Raji (cell line): ENCODE results near the gene KCNT1.

Experiments
- POLR2A ChIP-seq: IDR thresholded peaks from 2 replicates; pipeline ENCODE4 v1.6.1; 2011; ENCODE audit warnings: low read depth, low read length, control low read depth; ENCODE audit not compliant: insufficient read depth

Gene KCNT1

DNA sequence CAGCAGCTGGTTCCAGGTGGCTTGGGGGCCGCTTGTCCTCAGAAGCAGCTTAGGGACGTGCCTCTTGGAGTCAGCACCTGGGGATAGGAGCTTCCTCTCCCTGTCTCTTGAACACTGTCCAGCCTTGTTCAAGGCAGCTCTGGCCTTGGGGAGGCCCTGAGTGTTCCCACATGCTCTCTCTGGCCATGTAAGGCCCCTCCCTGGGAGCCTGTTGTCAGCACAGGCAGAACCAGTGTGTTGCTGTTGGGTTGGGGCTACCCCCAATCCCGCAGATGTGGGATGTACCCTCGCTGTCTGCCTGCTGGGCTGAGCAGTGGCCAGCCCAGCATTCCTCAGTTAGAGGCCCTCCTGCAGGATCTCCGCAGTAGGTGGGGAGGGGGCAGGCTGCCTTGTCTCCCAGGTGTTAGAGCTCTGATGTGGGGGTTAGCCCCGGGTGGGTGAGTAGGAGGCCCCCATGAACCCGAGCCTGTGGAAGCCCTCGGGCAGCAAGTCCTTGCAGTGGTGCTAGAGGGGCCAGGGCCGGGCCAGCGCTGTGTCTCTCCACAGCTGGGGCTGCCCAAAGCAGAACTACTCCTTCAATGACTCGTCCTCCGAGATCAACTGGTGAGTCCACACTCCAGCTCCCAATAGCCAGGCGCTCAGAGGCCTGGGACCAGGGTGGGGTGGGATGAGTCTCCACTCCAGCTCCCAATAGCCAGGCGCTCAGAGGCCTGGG lies 51.6 kb downstream of the KCNT1 start:
- TF ChIP-seq POLR2A: no peak

GRCh38 chr9:135756576-135756975 lies 54.6 kb downstream of the KCNT1 start:
- no peak for TF ChIP-seq POLR2A

- no peak for TF ChIP-seq POLR2A
Measured at GRCh38 chr9:135757356-135757755, 55.4 kb downstream of the KCNT1 start.

DNA sequence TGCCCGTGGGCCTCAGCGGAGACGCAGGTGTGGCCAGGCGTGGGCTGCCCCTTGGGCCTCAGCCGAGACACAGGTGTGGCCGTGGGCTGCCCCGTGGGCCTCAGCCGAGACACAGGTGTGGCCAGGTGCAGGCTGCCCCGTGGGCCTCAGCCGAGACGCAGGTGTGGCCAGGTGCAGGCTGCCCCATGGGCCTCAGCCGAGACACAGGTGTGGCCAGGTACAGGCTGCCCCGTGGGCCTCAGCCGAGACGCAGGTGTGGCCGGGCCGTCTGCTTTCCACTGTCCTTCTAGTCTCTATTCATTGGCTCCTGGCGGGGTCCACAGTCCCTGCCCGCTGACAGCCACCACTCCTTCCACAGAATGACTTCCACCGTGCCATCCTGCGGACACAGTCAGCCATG lies 56.1 kb downstream of the KCNT1 start:
- no peak for TF ChIP-seq POLR2A

- no peak for TF ChIP-seq POLR2A
Measured at GRCh38 chr9:135758870-135759269, 56.9 kb downstream of the KCNT1 start.

DNA sequence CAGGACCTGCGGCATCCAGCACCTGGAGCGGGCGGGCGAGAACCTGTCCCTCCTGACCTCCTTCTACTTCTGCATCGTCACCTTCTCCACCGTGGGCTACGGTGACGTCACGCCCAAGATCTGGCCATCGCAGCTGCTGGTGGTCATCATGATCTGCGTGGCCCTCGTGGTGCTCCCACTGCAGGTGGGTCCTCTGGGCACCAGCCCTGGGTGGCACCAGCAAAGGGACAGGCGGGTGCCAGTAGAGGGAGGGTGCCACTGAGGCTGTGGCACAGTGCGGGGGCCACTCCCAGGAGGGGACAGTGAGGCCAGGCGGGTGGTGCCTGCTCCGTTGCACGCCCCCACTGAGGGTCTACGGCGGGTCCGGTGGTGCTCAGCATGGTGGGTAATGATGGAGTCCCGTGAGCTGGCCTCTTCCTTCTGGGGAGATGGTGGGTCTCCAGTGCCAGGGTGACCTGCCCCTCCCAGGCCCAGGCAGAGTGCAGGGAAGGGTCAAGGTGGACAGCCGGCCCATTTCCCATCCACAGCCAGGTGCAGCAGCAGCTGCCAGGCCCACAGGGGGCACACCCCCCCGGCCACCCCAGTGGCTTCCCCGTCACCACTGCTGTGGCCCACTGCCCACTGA lies 57.8 kb downstream of the KCNT1 start:
- TF ChIP-seq POLR2A: no peak

- TF ChIP-seq POLR2A: no peak
Measured at GRCh38 chr9:135760465-135760864, 58.5 kb downstream of the KCNT1 start.

GRCh38 chr9:135761150-135761844 lies 59.3 kb downstream of the KCNT1 start:
- TF ChIP-seq POLR2A: no peak

DNA sequence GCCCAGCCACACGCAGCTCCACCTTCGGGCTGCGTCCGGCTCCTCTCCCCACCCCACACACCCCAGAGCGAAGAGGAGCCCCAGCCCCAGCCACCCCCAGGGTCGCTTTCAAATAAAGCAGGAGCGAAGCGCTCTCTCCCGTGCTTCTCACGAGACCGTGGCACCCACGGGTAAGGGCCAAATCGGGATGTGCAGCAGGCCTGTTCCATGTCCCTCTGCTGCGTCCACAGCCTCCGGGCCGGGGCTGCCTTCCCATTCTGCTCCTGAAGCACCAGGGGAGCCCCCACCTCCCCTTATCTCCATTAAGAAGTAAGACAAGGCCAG lies 59.8 kb downstream of the KCNT1 start:
- TF ChIP-seq POLR2A: no peak

DNA sequence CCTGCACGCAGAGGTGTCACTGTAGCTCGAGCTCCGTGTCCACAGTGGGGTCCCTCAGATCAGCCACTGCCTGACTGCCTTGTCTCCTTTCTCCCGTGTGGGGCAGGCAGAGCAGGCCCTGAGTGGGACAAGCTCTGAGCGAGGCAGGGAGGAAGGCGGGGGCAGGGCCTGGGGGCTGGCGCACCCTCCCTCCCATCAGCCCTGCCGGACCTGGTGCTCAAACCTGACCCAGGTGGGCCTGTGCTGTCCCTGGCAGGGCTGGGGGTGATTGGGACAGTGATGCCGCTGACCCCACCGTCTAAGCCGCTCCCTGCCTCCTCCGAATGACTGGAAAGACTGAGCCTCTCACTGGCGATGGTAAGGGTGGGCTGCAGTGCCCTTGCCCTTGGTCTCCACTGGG lies 60.9 kb downstream of the KCNT1 start:
- TF ChIP-seq POLR2A: no peak

DNA sequence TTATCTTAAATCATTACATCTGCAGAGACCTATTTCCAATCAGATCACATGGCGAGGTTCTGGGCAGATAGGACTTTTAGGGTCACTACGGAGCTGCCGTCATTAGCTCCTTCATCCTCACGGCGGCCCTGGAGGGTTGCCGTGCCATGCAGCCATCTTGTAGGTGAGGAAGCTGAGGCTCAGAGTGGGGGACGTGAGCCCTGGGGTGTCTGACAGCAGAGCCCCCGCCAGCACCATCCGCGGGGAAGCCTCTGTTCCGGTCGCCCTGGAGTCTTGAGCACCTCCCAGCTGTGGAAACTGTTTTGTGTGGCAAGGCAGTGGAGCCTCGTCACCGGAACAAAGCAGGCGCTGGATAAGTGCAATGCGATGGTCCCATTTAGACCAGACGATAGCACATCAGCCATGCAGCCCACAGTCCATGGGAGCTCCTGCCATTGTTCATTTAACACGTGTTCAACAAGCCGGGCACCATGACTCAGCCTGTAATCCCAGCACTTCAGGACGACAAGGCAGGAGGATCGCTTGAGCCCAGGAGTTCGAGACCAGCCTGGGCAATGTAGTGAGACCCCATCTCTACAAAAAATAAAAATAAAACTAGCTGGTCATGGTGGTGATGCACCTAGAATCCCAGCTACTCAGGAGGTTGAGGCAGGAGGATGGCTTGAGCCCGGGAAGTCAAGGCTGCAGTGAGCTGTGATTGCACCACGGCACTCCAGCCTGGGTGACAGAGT lies 61.9 kb downstream of the KCNT1 start:
- no peak for TF ChIP-seq POLR2A

DNA sequence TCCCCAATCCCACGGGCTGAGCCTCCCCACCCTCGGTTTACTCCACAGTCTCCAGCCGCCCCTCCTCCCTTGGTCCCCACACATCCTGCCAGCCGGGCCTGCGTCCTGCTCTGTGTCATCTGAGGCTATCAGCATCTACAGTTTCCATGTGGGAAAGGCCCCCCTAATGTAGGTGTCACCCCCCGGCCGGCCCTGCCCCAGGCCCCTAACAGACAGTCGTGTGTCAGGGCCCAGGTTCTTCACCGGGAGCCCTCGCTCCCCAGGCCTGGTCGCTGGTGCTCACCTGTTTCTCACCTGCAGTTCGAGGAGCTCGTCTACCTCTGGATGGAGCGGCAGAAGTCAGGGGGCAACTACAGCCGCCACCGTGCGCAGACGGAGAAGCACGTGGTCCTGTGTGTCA lies 62.7 kb downstream of the KCNT1 start:
- no peak for TF ChIP-seq POLR2A

DNA sequence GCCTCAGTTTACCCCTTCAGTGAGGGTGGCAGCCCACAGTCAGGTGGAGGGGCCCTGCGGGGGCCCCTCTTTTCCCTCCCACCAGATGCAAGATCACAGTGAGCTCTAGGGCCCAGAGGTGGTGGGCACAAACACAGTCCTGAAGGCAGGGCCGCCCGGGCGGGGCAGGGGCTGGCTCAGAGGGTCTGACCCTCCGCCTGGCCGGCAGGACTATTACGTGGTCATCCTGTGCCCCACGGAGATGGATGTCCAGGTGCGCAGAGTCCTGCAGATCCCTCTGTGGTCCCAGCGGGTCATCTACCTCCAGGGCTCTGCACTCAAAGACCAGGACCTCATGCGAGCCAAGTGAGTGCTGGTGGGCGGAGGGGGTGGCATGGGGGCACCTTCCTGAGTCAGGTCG lies 63.4 kb downstream of the KCNT1 start:
- no peak for TF ChIP-seq POLR2A

DNA sequence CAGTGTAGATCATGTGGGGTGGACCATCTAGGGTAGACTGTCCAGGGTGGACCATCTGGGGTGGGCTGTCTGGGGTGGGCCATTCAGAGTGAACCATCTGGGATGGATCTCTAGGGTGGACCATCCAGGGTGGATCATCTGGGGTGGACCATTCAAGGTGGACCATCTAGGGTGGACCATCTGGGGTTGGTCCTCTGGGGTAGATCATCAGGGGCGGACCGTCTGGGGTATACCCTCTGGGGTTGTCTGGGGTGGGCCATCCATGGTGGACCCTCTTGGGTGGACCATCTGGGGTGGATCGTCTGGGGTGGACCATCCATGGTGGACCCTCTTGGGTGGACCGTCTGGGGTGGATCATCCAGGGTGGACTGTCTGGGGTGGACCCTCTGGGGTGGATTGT lies 64.3 kb downstream of the KCNT1 start:
- no peak for TF ChIP-seq POLR2A

DNA sequence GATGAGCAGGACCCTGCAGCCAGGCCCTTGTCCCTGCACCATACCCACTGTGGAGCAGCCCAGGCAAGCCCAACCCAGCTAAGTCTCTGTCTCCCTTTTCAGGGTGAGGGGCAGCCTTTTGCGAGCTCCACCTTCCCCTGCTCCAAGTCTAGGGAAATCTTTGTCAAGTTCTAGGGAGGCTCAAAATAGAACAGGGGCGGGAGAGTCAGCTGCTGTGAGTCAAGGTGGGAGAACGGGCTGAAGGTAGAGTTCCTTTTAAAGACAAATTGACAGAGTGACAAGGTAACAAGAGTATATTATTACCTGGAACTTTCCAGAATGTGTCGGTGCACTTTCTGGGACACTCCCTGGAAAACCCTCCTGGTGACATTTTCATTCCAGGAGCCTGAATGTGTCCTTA lies 64.7 kb downstream of the KCNT1 start:
- TF ChIP-seq POLR2A: no peak
